ENCODE measurements around the gene BIRC7. TPM values are rescaled to one million over a fixed set of nuclear protein-coding genes. Genes with fewer than 3 reads are reported as not detected.

BIRC7 gene
- total RNA-seq, 1 experiment from 2014 or later = 0.96 TPM

GRCh38 chr20:63218701-63219446 is 16.8 kb upstream of the BIRC7 start:
- no peak for DNase-seq (ENCODE audit: low read depth, low spot score)
- ATAC-seq = no peak
- ChIA-PET POLR2A (no interaction called here), RAD21 (ENCODE audit: low non-redundant PET in 1 of 2, low total read pairs in 2 of 2, uncharacterized antibody in 2 of 2, unreplicated experiment in 2 of 2) (no interaction called here), CTCF (no interaction called here)
- H3K79me2 ChIP-seq (ENCODE audit: insufficient read depth, low read length) = peaks cover 19% of the 10 kb centered on the region
- H3K4me3 ChIP-seq (replicated peaks in 1 of 2; ENCODE audit: low read depth in 1 of 2, low read length in 2 of 2) = no peak overlapping the region
- H3K9me2 ChIP-seq (ENCODE audit: insufficient read depth) = no peaks in the 10 kb centered on the region
- TF ChIP-seq EZH2phosphoT487 (IDR thresholded peaks at IDR 0.05; ENCODE audit: borderline replicate concordance) (no peak), CTCF (IDR thresholded peaks at IDR 0.05 in 2 of 3, conservative IDR thresholded peaks at IDR 0.05 in 1 of 3; ENCODE audit: borderline replicate concordance in 1 of 3, insufficient read depth in 1 of 3, low read depth in 2 of 3, low read length in 2 of 3) (no peak), TCF7L2 (IDR thresholded peaks at IDR 0.05; ENCODE audit: borderline replicate concordance, extremely low read depth, insufficient read depth, insufficient read length) (no peak), CEBPB (IDR thresholded peaks at IDR 0.05; ENCODE audit: low read depth) (no peak), CBX3 (IDR thresholded peaks at IDR 0.05; ENCODE audit: low read depth) (no peak), SRF (IDR thresholded peaks at IDR 0.05; ENCODE audit: low read depth) (no peak), EZH2 (IDR thresholded peaks at IDR 0.05) (no peak)
- BruUV-seq (replicated peaks) = no TSS peak
- H3K27me3 ChIP-seq (ENCODE audit: insufficient read depth, low read length) = no peaks in the 10 kb centered on the region
- H3K27ac ChIP-seq (ENCODE audit: low read depth, low read length) = no peak overlapping the region
- intact Hi-C loops (cut with micrococcal nuclease) = no loop called here
- peaks cover 14 to 27% of the 10 kb centered on the region in 2 experiments for H3K4me1 ChIP-seq (ENCODE audit: control insufficient read depth in 1 of 2, insufficient read depth in 2 of 2, low read length in 2 of 2)
- H4K20me1 ChIP-seq (ENCODE audit: insufficient read depth) = no peaks in the 10 kb centered on the region
- H3K36me3 ChIP-seq (ENCODE audit: control insufficient read depth in 1 of 2, insufficient read depth in 2 of 2, low read length in 2 of 2) = peaks cover 4 to 9% of the 10 kb centered on the region in 2 experiments; a peak in 2 of 4 replicates
- H2AFZ ChIP-seq (ENCODE audit: low read depth, low read length, poor library complexity, severe bottlenecking) = no peak overlapping the region
- no peaks in the 10 kb centered on the region for H3K9me3 ChIP-seq (ENCODE audit: control insufficient read depth in 1 of 2, insufficient read depth in 1 of 2, low read depth in 1 of 2, low read length in 2 of 2)
- no peak overlapping the region for H3K9ac ChIP-seq (ENCODE audit: low read length)
- H3K4me2 ChIP-seq (ENCODE audit: low read length) = no peak overlapping the region

GRCh38 chr20:63219447-63219821 is 16.3 kb upstream of the BIRC7 start:
- no peak for ATAC-seq
- intact Hi-C loops (cut with micrococcal nuclease) = no loop called here
- no peak overlapping the region for H3K27ac ChIP-seq (ENCODE audit: low read depth, low read length)
- BruUV-seq (replicated peaks) = no TSS peak
- DNase-seq (ENCODE audit: low read depth, low spot score) = no peak
- H3K36me3 ChIP-seq (ENCODE audit: control insufficient read depth in 1 of 2, insufficient read depth in 2 of 2, low read length in 2 of 2) = peaks cover 0 to 3% of the 10 kb centered on the region in 2 experiments; a peak in 1 of 4 replicates
- no peaks in the 10 kb centered on the region for H4K20me1 ChIP-seq (ENCODE audit: insufficient read depth)
- no peak for TF ChIP-seq REST (IDR thresholded peaks at IDR 0.05; ENCODE audit: low read depth)
- TF ChIP-seq POLR2AphosphoS5 (IDR thresholded peaks at IDR 0.05; ENCODE audit: low read depth, low read length) = no peak
- no peak for TF ChIP-seq YY1 (IDR thresholded peaks at IDR 0.05; ENCODE audit: extremely low read depth, insufficient replicate concordance, low read depth, low read length)
- TF ChIP-seq CEBPB (IDR thresholded peaks at IDR 0.05; ENCODE audit: low read depth) = no peak
- no peak for TF ChIP-seq POLR2A (IDR thresholded peaks at IDR 0.05; ENCODE audit: borderline replicate concordance, extremely low read depth, insufficient read depth, insufficient read length)
- TF ChIP-seq RAD21 (IDR thresholded peaks at IDR 0.05; ENCODE audit: low read depth) = no peak
- no peak for TF ChIP-seq SRF (IDR thresholded peaks at IDR 0.05; ENCODE audit: low read depth)
- TF ChIP-seq SIN3A (IDR thresholded peaks at IDR 0.05; ENCODE audit: low read depth) = no peak
- TF ChIP-seq EZH2 (IDR thresholded peaks at IDR 0.05) = no peak
- H3K9me3 ChIP-seq (ENCODE audit: control insufficient read depth in 1 of 2, insufficient read depth in 1 of 2, low read depth in 1 of 2, low read length in 2 of 2) = no peaks in the 10 kb centered on the region
- peaks cover 18 to 31% of the 10 kb centered on the region in 2 experiments for H3K4me1 ChIP-seq (ENCODE audit: control insufficient read depth in 1 of 2, insufficient read depth in 2 of 2, low read length in 2 of 2)
- no peak overlapping the region for H3K4me3 ChIP-seq (replicated peaks in 1 of 2; ENCODE audit: low read depth in 1 of 2, low read length in 2 of 2)
- H3K27me3 ChIP-seq (ENCODE audit: insufficient read depth, low read length) = no peaks in the 10 kb centered on the region
- H3K9me2 ChIP-seq (ENCODE audit: insufficient read depth) = no peaks in the 10 kb centered on the region
- H3K79me2 ChIP-seq (ENCODE audit: insufficient read depth, low read length) = peaks cover 13% of the 10 kb centered on the region
- ChIA-PET RAD21 (ENCODE audit: low non-redundant PET in 1 of 2, low total read pairs in 2 of 2, uncharacterized antibody in 2 of 2, unreplicated experiment in 2 of 2) (no interaction called here), CTCF (no interaction called here), POLR2A (no interaction called here)
- no peak overlapping the region for H3K9ac ChIP-seq (ENCODE audit: low read length)
- no peak overlapping the region for H2AFZ ChIP-seq (ENCODE audit: low read depth, low read length, poor library complexity, severe bottlenecking)
- no peak overlapping the region for H3K4me2 ChIP-seq (ENCODE audit: low read length)
